GM23338 (cell line): ENCODE measurements around the gene KIF20B.

Source experiments
- CREB1 ChIP-seq: fragments of 250-450 bp; sonication (Bioruptor Pico); IDR thresholded peaks from 2 replicates; pipeline ENCODE4 v1.5.0; 2020; ENCODE audit warnings: low read depth, mild to moderate bottlenecking, moderate library complexity
- EZH2 ChIP-seq: fragments of 200-600 bp; sonication (generic); IDR thresholded peaks from one replicate; pipeline ENCODE4 v1.8.0; 2017; ENCODE audit warnings: antibody characterized with exemption, mild to moderate bottlenecking, low read depth; ENCODE audit not compliant: unreplicated experiment
- EZH2phosphoT487 ChIP-seq: fragments of 200-600 bp; sonication (generic); IDR thresholded peaks from one replicate; pipeline ENCODE4 v1.8.1; 2018; ENCODE audit warnings: antibody characterized with exemption; ENCODE audit not compliant: unreplicated experiment
- JUNB ChIP-seq: IDR thresholded peaks from one replicate; pipeline ENCODE4 v1.6.1; 2016; ENCODE audit warnings: antibody characterized with exemption; ENCODE audit not compliant: unreplicated experiment
- NANOG ChIP-seq: IDR thresholded peaks from 2 replicates; pipeline ENCODE4 v1.6.1; 2016; ENCODE audit warnings: antibody characterized with exemption, borderline replicate concordance
- POLR2AphosphoS5 ChIP-seq: IDR thresholded peaks from 2 replicates; pipeline ENCODE4 v1.6.1; 2016; ENCODE audit warnings: antibody characterized with exemption, low read depth
- STAT1 ChIP-seq: IDR thresholded peaks from one replicate; pipeline ENCODE4 v1.6.1; 2016; ENCODE audit warnings: antibody characterized with exemption; ENCODE audit not compliant: unreplicated experiment
- ZNF114 ChIP-seq: fragments of 250-450 bp; sonication (Bioruptor Pico); IDR thresholded peaks from 2 replicates; pipeline ENCODE4 v1.5.0; 2020; ENCODE audit warnings: mild to moderate bottlenecking, moderate library complexity
- ZNF331 ChIP-seq: fragments of 250-450 bp; sonication (Bioruptor Pico); IDR thresholded peaks from 2 replicates; pipeline ENCODE4 v1.5.0; 2020; ENCODE audit warnings: low read depth, mild to moderate bottlenecking, moderate library complexity
- TF ChIP-seq, protein P1 (sequence below), 2 experiments: fragments of 200-600 bp in 1 of 2; sonication (generic) in 1 of 2; conservative IDR thresholded peaks; 2 replicates each; pipeline versions ENCODE4 v1.5.1 to v1.6.1; 2016 to 2017; ENCODE audit warnings: antibody characterized with exemption in 2 of 2, low read depth in 2 of 2, mild to moderate bottlenecking in 2 of 2, moderate library complexity in 1 of 2
- TF ChIP-seq, protein P2 (sequence below): IDR thresholded peaks from one replicate; pipeline ENCODE4 v1.6.1; 2018; ENCODE audit warnings: antibody characterized with exemption; ENCODE audit not compliant: unreplicated experiment
- TF ChIP-seq, protein P3 (sequence below): fragments of 250-450 bp; sonication (Bioruptor Pico); IDR thresholded peaks from 2 replicates; pipeline ENCODE4 v1.5.0; 2020; ENCODE audit warnings: mild to moderate bottlenecking, moderate library complexity

DNA sequence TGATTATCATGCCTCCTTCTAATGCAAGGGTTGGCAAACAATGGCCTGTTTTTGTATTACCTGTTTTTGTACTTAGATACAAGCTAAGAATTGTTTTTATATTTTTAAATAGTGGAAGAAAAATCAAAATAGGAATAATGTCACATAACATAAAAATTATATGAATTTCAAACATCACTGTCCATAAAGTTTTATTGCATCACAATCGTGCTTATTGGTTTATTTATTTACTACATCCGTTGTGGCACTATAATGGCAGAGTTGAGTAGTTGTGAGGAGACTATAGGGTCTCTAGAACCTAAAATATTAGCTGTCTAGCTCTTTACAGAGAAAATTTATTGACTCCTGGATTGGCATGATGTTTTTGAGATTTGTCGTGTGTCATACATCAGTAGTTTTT lies 4.1 kb downstream of the KIF20B start:
- TF ChIP-seq, protein P1, sequence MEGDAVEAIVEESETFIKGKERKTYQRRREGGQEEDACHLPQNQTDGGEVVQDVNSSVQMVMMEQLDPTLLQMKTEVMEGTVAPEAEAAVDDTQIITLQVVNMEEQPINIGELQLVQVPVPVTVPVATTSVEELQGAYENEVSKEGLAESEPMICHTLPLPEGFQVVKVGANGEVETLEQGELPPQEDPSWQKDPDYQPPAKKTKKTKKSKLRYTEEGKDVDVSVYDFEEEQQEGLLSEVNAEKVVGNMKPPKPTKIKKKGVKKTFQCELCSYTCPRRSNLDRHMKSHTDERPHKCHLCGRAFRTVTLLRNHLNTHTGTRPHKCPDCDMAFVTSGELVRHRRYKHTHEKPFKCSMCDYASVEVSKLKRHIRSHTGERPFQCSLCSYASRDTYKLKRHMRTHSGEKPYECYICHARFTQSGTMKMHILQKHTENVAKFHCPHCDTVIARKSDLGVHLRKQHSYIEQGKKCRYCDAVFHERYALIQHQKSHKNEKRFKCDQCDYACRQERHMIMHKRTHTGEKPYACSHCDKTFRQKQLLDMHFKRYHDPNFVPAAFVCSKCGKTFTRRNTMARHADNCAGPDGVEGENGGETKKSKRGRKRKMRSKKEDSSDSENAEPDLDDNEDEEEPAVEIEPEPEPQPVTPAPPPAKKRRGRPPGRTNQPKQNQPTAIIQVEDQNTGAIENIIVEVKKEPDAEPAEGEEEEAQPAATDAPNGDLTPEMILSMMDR (conservative IDR thresholded peaks at IDR 0.05; ENCODE audit: low read depth in 2 of 2), result no peak
- no peak for TF ChIP-seq POLR2AphosphoS5
- TF ChIP-seq CREB1, result no peak
- TF ChIP-seq EZH2, result no peak
- TF ChIP-seq, protein P2, sequence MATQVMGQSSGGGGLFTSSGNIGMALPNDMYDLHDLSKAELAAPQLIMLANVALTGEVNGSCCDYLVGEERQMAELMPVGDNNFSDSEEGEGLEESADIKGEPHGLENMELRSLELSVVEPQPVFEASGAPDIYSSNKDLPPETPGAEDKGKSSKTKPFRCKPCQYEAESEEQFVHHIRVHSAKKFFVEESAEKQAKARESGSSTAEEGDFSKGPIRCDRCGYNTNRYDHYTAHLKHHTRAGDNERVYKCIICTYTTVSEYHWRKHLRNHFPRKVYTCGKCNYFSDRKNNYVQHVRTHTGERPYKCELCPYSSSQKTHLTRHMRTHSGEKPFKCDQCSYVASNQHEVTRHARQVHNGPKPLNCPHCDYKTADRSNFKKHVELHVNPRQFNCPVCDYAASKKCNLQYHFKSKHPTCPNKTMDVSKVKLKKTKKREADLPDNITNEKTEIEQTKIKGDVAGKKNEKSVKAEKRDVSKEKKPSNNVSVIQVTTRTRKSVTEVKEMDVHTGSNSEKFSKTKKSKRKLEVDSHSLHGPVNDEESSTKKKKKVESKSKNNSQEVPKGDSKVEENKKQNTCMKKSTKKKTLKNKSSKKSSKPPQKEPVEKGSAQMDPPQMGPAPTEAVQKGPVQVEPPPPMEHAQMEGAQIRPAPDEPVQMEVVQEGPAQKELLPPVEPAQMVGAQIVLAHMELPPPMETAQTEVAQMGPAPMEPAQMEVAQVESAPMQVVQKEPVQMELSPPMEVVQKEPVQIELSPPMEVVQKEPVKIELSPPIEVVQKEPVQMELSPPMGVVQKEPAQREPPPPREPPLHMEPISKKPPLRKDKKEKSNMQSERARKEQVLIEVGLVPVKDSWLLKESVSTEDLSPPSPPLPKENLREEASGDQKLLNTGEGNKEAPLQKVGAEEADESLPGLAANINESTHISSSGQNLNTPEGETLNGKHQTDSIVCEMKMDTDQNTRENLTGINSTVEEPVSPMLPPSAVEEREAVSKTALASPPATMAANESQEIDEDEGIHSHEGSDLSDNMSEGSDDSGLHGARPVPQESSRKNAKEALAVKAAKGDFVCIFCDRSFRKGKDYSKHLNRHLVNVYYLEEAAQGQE, result no peak
- TF ChIP-seq EZH2phosphoT487, result no peak
- no peak for TF ChIP-seq NANOG
- no peak for TF ChIP-seq JUNB
- TF ChIP-seq, protein P3, sequence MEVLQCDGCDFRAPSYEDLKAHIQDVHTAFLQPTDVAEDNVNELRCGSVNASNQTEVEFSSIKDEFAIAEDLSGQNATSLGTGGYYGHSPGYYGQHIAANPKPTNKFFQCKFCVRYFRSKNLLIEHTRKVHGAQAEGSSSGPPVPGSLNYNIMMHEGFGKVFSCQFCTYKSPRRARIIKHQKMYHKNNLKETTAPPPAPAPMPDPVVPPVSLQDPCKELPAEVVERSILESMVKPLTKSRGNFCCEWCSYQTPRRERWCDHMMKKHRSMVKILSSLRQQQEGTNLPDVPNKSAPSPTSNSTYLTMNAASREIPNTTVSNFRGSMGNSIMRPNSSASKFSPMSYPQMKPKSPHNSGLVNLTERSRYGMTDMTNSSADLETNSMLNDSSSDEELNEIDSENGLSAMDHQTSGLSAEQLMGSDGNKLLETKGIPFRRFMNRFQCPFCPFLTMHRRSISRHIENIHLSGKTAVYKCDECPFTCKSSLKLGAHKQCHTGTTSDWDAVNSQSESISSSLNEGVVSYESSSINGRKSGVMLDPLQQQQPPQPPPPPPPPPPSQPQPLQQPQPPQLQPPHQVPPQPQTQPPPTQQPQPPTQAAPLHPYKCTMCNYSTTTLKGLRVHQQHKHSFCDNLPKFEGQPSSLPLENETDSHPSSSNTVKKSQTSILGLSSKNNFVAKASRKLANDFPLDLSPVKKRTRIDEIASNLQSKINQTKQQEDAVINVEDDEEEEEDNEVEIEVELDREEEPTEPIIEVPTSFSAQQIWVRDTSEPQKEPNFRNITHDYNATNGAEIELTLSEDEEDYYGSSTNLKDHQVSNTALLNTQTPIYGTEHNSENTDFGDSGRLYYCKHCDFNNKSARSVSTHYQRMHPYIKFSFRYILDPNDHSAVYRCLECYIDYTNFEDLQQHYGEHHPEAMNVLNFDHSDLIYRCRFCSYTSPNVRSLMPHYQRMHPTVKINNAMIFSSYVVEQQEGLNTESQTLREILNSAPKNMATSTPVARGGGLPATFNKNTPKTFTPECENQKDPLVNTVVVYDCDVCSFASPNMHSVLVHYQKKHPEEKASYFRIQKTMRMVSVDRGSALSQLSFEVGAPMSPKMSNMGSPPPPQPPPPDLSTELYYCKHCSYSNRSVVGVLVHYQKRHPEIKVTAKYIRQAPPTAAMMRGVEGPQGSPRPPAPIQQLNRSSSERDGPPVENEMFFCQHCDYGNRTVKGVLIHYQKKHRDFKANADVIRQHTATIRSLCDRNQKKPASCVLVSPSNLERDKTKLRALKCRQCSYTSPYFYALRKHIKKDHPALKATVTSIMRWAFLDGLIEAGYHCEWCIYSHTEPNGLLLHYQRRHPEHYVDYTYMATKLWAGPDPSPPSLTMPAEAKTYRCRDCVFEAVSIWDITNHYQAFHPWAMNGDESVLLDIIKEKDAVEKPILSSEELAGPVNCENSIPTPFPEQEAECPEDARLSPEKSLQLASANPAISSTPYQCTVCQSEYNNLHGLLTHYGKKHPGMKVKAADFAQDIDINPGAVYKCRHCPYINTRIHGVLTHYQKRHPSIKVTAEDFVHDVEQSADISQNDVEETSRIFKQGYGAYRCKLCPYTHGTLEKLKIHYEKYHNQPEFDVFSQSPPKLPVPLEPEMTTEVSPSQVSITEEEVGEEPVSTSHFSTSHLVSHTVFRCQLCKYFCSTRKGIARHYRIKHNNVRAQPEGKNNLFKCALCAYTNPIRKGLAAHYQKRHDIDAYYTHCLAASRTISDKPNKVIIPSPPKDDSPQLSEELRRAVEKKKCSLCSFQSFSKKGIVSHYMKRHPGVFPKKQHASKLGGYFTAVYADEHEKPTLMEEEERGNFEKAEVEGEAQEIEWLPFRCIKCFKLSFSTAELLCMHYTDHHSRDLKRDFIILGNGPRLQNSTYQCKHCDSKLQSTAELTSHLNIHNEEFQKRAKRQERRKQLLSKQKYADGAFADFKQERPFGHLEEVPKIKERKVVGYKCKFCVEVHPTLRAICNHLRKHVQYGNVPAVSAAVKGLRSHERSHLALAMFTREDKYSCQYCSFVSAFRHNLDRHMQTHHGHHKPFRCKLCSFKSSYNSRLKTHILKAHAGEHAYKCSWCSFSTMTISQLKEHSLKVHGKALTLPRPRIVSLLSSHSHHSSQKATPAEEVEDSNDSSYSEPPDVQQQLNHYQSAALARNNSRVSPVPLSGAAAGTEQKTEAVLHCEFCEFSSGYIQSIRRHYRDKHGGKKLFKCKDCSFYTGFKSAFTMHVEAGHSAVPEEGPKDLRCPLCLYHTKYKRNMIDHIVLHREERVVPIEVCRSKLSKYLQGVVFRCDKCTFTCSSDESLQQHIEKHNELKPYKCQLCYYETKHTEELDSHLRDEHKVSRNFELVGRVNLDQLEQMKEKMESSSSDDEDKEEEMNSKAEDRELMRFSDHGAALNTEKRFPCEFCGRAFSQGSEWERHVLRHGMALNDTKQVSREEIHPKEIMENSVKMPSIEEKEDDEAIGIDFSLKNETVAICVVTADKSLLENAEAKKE, result no peak
- TF ChIP-seq STAT1, result no peak
- TF ChIP-seq ZNF114 (CRISPR knock-in tag), result no peak
- no peak for TF ChIP-seq ZNF331 (CRISPR knock-in tag)
